NCI-H1092 (cell line): ENCODE results near the gene TM2D1.

ENCODE experiments used
- DNase-seq: peaks from one replicate; lab custom pipeline; 2025; lab: John Stamatoyannopoulos, UW

Gene TM2D1

GRCh38 chr1:61644303-61644702 lies 80.6 kb downstream of the TM2D1 start:
- DNase-seq = no peak

GRCh38 chr1:61642475-61643232 lies 82.3 kb downstream of the TM2D1 start:
- DNase-seq = no peak

- no peak for DNase-seq
Observed at GRCh38 chr1:61641578-61642336, 83.2 kb downstream of the TM2D1 start.

DNA sequence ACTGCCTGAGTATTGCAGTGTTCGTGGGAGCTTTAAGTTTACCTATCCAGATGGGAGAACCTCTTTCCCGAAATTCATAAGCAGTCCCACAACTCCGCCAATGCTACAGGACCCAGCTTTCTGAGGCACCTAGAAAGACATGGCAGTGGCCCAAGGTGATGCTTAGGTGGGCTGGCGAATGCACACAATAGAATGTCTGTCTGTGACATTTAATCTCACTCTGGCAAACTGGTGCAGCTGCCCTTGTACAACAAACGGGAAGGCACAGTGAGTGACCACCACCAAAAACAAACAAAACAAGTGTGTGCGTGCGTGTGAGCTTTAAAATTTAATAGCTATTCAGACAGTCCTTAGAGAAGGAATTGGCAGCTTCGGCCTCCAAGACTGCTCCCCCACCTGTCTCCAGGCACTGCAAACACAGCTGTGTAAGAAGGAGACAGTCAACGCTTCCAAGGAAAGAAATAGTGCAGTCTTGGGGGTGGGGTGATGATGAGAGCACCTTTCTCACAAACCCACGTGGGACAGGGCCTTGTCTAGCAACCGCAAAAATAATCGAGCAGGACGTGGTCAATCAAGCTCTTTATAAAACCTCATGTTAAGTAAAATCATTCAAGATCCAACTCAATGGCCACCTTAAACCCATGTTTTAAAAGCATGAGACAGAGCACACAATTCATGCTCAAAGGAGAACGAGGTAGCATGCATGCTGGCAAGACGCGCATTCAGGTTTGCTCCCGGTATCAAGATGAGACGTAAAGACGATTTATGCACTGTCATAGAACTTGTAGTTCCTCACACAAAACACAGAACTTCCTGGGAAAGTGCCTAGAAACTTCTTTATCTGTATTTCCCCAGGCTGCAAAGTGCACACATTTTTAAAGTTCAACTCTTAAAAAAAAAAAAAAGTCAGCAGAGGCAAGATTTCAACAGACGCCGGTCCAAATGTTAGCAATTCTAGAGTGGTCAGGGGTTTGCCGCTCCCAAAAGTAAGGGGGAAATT lies 84.1 kb downstream of the TM2D1 start:
- DNase-seq = peak; percentile 83

DNA sequence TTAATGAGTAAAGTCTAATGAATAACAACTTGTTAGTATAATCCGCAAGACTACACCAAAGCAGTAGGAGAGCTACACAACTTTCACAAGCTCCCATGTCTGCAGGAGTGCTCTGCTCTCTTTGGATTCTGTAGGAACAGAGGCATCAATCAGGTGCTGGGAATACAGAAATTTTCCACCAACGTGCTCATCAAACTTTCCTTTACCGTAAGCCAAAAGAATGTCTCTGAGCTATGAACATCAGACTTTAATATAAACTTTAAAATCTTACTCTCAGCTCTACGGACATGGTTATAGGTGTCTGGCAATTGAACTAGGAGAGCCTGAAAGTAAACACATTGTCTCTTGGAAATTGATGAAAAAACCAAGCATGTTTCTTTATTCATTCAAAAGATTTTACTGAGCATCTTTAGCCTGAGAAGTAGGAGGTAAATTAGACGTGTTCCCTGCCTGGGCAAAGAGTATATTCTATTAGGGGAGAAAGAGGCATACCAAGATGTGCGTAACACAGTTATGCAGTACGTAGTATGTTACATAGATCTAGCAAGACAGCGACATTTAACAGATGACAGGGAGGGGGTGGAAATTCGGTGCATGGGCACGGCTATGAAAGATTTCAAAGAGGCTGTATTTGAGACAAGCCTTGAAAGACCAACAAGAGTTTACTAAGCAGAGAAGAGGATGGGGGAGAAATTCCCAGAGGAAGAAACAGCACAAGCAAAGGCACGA lies 85.2 kb downstream of the TM2D1 start:
- no peak for DNase-seq

- no peak for DNase-seq
Observed at GRCh38 chr1:61638911-61639605, 85.9 kb downstream of the TM2D1 start.

DNA sequence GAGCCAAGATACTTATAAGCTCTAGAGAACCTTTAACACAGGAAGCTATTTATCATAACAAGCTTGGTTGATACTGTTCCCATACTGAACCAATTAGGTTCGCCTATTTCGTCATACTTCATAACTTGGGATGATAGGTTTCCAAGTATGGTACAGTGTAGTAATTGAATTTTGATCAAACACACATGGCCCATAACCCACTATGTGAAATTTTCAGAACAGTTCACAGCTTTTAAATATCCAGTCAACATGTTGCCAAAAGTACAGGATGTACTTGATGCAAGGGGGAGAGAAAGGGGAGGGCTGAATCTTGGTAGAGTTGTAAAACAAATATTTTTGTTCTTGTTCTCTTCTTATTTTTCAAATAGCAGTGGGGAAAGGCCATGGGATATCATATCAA lies 86.6 kb downstream of the TM2D1 start:
- no peak for DNase-seq

GRCh38 chr1:61637470-61637869 lies 87.5 kb downstream of the TM2D1 start:
- no peak for DNase-seq

DNA sequence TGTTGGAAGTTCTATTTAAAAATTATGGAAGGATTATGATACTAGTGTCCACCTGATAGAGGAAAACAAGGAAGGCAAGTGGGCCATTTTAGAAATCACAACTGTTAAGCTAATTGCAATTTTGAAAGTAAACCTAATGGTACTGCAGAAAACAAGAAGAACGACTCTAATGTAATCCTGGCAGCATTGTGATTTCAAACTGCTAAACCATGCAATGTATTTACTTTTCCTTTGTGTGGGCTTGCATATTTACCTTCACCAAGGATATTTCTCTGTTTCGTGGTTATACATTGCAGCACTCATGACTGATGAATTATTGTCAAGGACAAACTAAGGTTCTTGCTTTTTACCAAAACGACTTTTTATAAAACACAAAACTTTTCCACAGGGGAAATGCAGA lies 88.1 kb downstream of the TM2D1 start:
- no peak for DNase-seq

- no peak for DNase-seq
Observed at GRCh38 chr1:61636376-61636775, 88.6 kb downstream of the TM2D1 start.

DNA sequence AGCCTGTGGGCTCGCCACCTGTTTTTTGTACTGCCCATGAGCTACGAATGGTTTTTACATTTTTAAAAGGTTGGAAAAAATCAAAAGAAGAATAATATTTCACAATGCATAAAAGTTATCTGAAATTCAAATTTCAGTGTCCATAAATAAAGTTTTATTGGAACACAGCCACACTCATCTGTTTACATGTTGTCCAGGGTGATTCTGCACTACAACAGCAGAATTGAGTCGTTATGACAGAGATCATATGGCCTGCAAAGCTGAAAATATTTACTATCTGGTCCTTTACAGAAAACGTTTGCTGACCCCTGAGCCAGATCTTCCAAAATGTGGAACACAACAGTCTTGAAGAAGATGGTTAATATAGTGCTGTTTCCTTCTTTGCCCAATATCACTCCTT lies 89.4 kb downstream of the TM2D1 start:
- DNase-seq = no peak

DNA sequence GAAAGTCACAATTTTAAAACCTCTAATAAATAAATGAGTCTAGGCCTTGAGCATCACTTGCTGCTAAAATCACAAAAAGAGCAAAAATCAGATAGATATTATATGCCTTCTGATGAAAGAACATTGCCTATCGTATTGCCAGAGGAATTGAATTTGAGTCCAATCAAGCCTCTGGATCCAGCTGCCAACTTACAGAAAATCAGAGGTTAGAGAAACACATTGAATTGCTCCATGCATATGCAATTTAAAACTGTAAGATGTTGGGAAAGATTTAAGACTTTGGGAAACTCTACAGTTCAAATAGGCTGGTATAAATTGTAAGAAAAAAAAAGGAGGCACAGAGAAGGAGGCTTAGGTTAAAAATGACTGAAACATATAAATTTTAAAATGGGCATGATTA lies 93.5 kb downstream of the TM2D1 start:
- no peak for DNase-seq
